ENCODE data around the gene TEAD1.

Gene TEAD1

DNA sequence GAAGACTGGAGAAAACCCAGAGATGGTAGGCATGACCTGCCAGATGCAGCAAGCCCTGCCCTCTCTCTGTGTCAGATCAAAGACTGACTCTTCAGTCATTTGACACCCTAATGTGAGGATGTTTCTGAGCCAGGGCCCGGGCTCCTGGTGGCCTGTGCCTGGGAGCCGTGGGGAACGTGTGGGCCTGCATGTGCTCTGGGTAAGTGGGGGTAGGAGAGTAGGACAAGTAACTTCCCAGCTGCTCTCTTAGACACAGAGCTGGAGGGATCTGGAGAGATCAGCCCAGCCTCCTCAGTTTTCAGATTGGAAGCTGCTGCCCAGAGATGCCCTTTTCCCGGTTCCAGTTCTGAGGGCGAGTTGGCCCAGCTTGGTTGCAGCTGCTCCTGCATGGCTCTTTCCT is 110.8 kb downstream of the TEAD1 start:
- no peak overlapping the region for H3K4me3 ChIP-seq (replicated peaks in 1 of 2; ENCODE audit: low read depth in 2 of 2, low read length in 2 of 2)
- no peak for DNase-seq (ENCODE audit: low read depth in 2 of 2)
- TF ChIP-seq, protein P1, sequence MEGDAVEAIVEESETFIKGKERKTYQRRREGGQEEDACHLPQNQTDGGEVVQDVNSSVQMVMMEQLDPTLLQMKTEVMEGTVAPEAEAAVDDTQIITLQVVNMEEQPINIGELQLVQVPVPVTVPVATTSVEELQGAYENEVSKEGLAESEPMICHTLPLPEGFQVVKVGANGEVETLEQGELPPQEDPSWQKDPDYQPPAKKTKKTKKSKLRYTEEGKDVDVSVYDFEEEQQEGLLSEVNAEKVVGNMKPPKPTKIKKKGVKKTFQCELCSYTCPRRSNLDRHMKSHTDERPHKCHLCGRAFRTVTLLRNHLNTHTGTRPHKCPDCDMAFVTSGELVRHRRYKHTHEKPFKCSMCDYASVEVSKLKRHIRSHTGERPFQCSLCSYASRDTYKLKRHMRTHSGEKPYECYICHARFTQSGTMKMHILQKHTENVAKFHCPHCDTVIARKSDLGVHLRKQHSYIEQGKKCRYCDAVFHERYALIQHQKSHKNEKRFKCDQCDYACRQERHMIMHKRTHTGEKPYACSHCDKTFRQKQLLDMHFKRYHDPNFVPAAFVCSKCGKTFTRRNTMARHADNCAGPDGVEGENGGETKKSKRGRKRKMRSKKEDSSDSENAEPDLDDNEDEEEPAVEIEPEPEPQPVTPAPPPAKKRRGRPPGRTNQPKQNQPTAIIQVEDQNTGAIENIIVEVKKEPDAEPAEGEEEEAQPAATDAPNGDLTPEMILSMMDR (IDR thresholded peaks at IDR 0.05; ENCODE audit: low read depth, low read length) = no peak

DNA sequence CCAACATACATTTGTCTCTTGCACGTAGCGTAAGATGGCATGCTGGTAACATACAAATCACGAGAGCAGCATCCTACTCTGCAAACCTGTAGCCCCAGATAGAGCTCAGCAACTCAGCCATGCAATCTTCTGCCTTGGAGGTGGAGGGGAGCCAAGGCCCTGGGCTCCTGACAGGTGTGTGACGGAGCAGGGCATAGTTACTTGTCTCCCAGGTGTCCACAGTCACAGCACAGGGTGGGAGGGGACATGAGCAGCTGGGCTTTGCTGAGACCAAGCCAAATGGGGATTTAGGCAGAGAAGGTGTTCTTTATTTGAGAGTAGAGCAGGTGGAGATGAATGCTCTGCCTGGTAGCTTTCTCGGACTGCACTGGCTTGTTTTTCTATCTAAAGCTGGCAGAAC is 111.7 kb downstream of the TEAD1 start:
- no peak overlapping the region for H3K4me3 ChIP-seq (replicated peaks in 1 of 2; ENCODE audit: low read depth in 2 of 2, low read length in 2 of 2)
- TF ChIP-seq, protein P1 (IDR thresholded peaks at IDR 0.05; ENCODE audit: low read depth, low read length) = no peak
- no peak for DNase-seq (ENCODE audit: low read depth in 2 of 2)

DNA sequence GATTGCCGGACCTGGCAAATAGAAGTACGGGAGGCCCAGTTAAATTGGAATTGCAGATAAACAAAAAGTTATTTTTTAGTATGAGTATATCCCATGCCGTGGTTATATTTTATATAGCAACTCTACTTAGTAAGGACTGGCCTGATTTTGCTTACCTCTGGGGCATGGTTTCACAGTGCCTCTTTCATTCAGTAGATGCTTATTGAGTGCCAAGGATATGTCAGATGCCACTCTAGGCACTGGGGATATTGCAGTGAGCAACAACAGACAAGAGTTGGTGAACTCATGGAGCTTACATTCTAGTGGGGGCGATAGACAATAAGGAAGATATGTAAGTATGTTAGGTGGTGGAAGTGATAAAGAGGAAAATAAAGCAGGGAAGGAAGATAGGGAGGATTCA is 112.2 kb downstream of the TEAD1 start:
- DNase-seq (ENCODE audit: low read depth in 2 of 2) = no peak
- TF ChIP-seq, protein P1 (IDR thresholded peaks at IDR 0.05; ENCODE audit: low read depth, low read length) = no peak
- H3K4me3 ChIP-seq (replicated peaks in 1 of 2; ENCODE audit: low read depth in 2 of 2, low read length in 2 of 2) = no peak overlapping the region

DNA sequence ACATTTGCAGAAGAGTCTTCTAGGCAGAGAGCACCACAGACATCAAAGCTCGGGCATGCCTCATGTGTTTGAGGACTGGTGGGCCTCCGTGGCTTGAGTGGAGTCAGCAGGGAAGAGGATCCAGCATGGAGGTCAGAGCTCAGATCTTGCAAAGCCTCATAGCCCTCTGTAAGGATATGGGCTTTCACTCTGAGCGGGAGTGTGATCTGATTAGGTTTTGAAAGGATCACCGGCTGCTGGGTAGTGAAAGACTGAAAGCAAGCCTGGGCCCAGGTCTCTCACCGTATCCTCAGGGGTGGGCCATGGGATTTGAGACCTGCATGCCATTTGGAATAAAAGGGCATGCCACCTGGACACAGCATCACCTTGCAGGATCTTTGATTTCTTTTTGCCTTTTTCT is 112.7 kb downstream of the TEAD1 start:
- no peak for DNase-seq (ENCODE audit: low read depth in 2 of 2)
- no peak overlapping the region for H3K4me3 ChIP-seq (replicated peaks in 1 of 2; ENCODE audit: low read depth in 2 of 2, low read length in 2 of 2)
- TF ChIP-seq, protein P1 (IDR thresholded peaks at IDR 0.05; ENCODE audit: low read depth, low read length) = no peak

DNA sequence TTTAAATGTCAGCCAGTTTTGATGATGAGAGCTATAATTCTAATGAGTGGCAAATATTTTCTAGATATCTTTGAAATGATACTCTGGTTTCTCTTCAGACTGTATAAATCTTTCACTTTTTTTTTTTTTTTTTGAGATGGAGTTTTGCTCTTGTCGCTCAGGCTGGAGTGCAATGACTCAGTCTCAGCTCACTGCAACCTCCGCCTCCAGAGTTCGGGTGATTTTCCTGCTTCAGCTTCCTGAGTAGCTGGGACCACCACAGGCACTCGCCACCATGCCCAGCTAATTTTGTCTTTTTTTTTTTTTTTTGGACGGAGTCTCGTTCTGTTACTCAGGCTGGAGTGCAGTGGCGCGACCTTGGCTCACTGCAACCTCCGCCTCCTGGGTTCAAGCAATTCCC is 113.6 kb downstream of the TEAD1 start:
- TF ChIP-seq, protein P1 (IDR thresholded peaks at IDR 0.05; ENCODE audit: low read depth, low read length) = no peak
- peak overlapping the region in 1 of 2 donors; percentile 25 for H3K4me3 ChIP-seq (replicated peaks in 1 of 2; ENCODE audit: low read depth in 2 of 2, low read length in 2 of 2)
- peak; percentile 72 to 83 for DNase-seq (ENCODE audit: low read depth in 2 of 2)

DNA sequence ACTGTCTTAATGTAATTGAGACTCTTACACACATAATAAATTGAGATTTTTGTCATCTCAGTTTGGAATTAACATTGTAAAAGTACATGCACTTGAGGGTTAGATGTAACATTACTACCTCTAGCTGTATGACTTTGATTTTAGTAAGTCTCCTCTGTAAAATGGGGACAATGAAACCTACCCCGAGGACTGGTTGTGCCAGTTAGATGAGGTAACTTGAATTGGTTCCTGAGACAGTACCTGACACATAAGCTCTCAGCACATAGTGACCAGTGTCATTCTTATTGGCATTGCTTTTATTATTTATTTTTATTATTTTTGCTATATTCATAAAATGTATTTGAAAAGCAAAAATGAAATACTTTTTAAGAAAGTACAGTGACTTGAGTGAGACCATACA is 114.8 kb downstream of the TEAD1 start:
- TF ChIP-seq, protein P1 (IDR thresholded peaks at IDR 0.05; ENCODE audit: low read depth, low read length) = no peak
- H3K4me3 ChIP-seq (replicated peaks in 1 of 2; ENCODE audit: low read depth in 2 of 2, low read length in 2 of 2) = no peak overlapping the region
- DNase-seq (ENCODE audit: low read depth in 2 of 2) = no peak

DNA sequence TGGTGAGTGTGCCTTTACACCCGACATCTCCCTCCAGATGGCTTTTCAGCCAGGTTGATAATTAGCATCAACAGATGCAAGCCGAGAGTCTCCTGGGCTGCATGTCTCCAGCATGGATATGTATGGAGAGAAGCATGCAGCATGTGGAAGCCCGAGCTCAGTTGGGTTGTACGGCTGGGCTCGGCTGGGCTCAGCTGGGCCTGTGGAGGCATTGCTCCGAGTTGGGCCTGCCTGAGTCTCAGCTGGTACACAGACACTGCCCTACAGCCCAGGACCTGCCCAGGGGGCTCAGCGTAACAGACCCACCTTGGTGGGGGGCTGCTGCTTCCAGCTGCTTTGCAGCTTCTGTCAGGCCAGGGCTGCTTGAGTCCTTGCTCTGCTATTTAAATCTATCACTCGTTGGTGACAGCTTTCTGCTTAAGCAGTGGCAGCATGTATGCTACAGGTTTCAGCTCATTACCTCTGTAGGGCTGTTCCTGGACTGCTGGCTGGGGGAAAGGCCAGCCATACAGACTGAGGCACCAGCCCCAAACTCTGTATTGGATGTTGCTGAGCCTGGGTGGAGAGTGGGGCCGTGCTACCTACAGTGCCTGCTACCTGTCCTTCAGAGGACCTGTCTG is 115.5 kb downstream of the TEAD1 start:
- TF ChIP-seq, protein P1 (IDR thresholded peaks at IDR 0.05; ENCODE audit: low read depth, low read length) = no peak
- DNase-seq (ENCODE audit: low read depth in 2 of 2) = no peak
- H3K4me3 ChIP-seq (replicated peaks in 1 of 2; ENCODE audit: low read depth in 2 of 2, low read length in 2 of 2) = no peak overlapping the region

Data from cardiac fibroblast (primary cell).